ENCODE results near the gene FAM107A. TPM values are rescaled to one million over a fixed set of nuclear protein-coding genes. Genes with fewer than 3 reads are reported as not detected.

The FAM107A gene
- polyA plus RNA-seq, 3 donors = not detected

DNA sequence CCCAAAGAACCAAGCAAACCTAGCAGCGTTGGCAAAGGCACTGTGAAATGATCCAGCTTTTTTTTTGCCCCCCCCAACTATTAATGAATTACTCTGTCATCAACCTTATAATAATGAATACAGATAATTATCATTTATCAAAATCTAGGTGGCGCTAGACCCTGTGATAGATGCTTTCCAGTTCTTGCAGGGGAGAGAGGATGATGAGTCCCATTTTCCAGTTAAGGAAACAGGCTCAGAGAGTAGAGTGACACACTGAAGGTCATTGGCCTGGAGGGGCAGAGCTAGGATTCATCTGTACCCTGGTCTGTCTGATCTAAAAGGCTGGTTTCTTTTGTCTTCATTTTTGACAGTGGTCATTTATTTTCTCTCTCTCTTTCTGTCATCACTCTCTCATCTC, 45.2 kb downstream of the FAM107A start:
- H3K9me3 Mint-ChIP-seq = no peaks in the 10 kb centered on the region
- peaks cover 25% of the 10 kb centered on the region for H3K4me1 Mint-ChIP-seq
- no peaks in the 10 kb centered on the region for H3K36me3 Mint-ChIP-seq
- no peak overlapping the region for H3K4me3 Mint-ChIP-seq
- no peak for DNase-seq
- Histone ChIP-seq H3K9me3 (replicated peaks in 1 of 2; ENCODE audit: control insufficient read depth in 1 of 2, insufficient read depth in 1 of 2, low read length in 2 of 2) (no peaks in the 10 kb centered on the region), H3K4me2 (replicated peaks; ENCODE audit: extremely low read depth, low read length, poor library complexity, severe bottlenecking) (no peak overlapping the region), H3K4me3 (replicated peaks in 1 of 3; ENCODE audit: low read depth in 2 of 3, low read length in 3 of 3) (no peak overlapping the region), H4K20me1 (ENCODE audit: insufficient read depth, low read length) (no peaks in the 10 kb centered on the region), H2AFZ (ENCODE audit: insufficient read depth, low read depth, low read length, poor library complexity, severe bottlenecking) (no peak overlapping the region), H3K9ac (ENCODE audit: insufficient read depth, low read length, poor library complexity, severe bottlenecking) (no peak overlapping the region), H3K27me3 (ENCODE audit: control insufficient read depth in 2 of 2, insufficient read depth in 2 of 2, low read length in 2 of 2) (no peaks in the 10 kb centered on the region), H3K27ac (ENCODE audit: low read depth in 1 of 2, low read length in 2 of 2) (no peak overlapping the region), H3K36me3 (replicated peaks in 1 of 2; ENCODE audit: control insufficient read depth in 1 of 2, insufficient read depth in 2 of 2, low read length in 2 of 2) (no peaks in the 10 kb centered on the region), H3K79me2 (ENCODE audit: insufficient read depth, low read length) (no peaks in the 10 kb centered on the region), H3K4me1 (ENCODE audit: control insufficient read depth in 1 of 2, insufficient read depth in 2 of 2, low read length in 2 of 2) (peaks cover 8 to 24% of the 10 kb centered on the region in 2 donors)
- peak overlapping the region in 2 of 7 donors; percentile 25 to 71 for H3K27ac Mint-ChIP-seq
- TF ChIP-seq, protein P1, sequence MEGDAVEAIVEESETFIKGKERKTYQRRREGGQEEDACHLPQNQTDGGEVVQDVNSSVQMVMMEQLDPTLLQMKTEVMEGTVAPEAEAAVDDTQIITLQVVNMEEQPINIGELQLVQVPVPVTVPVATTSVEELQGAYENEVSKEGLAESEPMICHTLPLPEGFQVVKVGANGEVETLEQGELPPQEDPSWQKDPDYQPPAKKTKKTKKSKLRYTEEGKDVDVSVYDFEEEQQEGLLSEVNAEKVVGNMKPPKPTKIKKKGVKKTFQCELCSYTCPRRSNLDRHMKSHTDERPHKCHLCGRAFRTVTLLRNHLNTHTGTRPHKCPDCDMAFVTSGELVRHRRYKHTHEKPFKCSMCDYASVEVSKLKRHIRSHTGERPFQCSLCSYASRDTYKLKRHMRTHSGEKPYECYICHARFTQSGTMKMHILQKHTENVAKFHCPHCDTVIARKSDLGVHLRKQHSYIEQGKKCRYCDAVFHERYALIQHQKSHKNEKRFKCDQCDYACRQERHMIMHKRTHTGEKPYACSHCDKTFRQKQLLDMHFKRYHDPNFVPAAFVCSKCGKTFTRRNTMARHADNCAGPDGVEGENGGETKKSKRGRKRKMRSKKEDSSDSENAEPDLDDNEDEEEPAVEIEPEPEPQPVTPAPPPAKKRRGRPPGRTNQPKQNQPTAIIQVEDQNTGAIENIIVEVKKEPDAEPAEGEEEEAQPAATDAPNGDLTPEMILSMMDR (IDR thresholded peaks at IDR 0.05) = no peak
- intact Hi-C loops (cut with micrococcal nuclease) = loop anchor here (2.0 to 10.0 kb wide), 6 partner anchors 69 to 347 kb away; partner anchors contain the start of gene PDHB (in 1 of the 2)
- WGBS (ENCODE audit: insufficient coverage) = no CpG with 5 or more reads among the region's 2 CpGs
- H3K27me3 Mint-ChIP-seq (ENCODE audit: low read depth in 3 of 3) = peaks cover 0 to 5% (median 0%) of the 10 kb centered on the region in 3 donors

DNA sequence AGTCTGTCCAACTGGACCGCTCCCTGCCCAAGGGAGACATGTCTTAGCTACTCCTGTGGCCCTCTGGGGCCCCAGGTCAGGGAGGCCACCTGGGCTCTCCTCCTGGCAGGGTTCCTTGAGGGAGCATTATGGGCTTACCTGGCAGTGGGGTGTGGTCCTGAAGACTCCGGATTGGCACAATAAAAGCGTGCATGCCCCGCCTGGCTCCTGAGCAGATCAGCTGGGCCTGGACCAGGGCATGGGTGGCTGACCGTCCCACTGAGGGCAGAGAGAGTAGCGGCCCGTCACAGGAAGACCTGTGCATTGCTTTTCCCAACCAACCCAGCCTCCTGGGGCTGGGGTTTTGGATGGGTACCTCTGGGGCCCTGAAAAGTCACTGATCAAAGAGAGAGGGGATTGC, 45.6 kb downstream of the FAM107A start:
- intact Hi-C loops (cut with micrococcal nuclease) = loop anchor here (5.0 to 10.0 kb wide), 5 partner anchors 69 to 347 kb away; partner anchors contain the start of gene PDHB (in 1 of the 2)

More for the DNA sequence above, 45.6 kb downstream of the FAM107A start:
- H3K36me3 Mint-ChIP-seq = no peaks in the 10 kb centered on the region
- peaks cover 0 to 5% (median 0%) of the 10 kb centered on the region in 3 donors for H3K27me3 Mint-ChIP-seq (ENCODE audit: low read depth in 3 of 3)
- H3K9me3 Mint-ChIP-seq = no peaks in the 10 kb centered on the region
- Histone ChIP-seq H3K27ac (ENCODE audit: low read depth in 1 of 2, low read length in 2 of 2) (no peak overlapping the region), H3K36me3 (replicated peaks in 1 of 2; ENCODE audit: control insufficient read depth in 1 of 2, insufficient read depth in 2 of 2, low read length in 2 of 2) (no peaks in the 10 kb centered on the region), H3K4me2 (replicated peaks; ENCODE audit: extremely low read depth, low read length, poor library complexity, severe bottlenecking) (no peak overlapping the region), H3K9ac (ENCODE audit: insufficient read depth, low read length, poor library complexity, severe bottlenecking) (no peak overlapping the region), H3K9me3 (replicated peaks in 1 of 2; ENCODE audit: control insufficient read depth in 1 of 2, insufficient read depth in 1 of 2, low read length in 2 of 2) (no peaks in the 10 kb centered on the region), H3K27me3 (ENCODE audit: control insufficient read depth in 2 of 2, insufficient read depth in 2 of 2, low read length in 2 of 2) (no peaks in the 10 kb centered on the region), H3K4me3 (replicated peaks in 1 of 3; ENCODE audit: low read depth in 2 of 3, low read length in 3 of 3) (no peak overlapping the region), H3K79me2 (ENCODE audit: insufficient read depth, low read length) (no peaks in the 10 kb centered on the region), H2AFZ (ENCODE audit: insufficient read depth, low read depth, low read length, poor library complexity, severe bottlenecking) (no peak overlapping the region), H3K4me1 (ENCODE audit: control insufficient read depth in 1 of 2, insufficient read depth in 2 of 2, low read length in 2 of 2) (peaks cover 12 to 27% of the 10 kb centered on the region in 2 donors), H4K20me1 (ENCODE audit: insufficient read depth, low read length) (no peaks in the 10 kb centered on the region)
- no peak overlapping the region for H3K4me3 Mint-ChIP-seq
- WGBS (ENCODE audit: insufficient coverage) = 100% methylated on average over 4 of the region's 7 CpGs
- TF ChIP-seq, protein P1 (IDR thresholded peaks at IDR 0.05) = no peak
- no peak overlapping the region for H3K27ac Mint-ChIP-seq
- no peak for DNase-seq
- peaks cover 29% of the 10 kb centered on the region for H3K4me1 Mint-ChIP-seq

All from CD14-positive monocyte (primary cell).